ENCODE measurements around the gene S100A8. TPM values are rescaled to one million over a fixed set of nuclear protein-coding genes. Genes with fewer than 3 reads are reported as not detected.

S100A8 gene
- total RNA-seq, 3 donors from 2014 or later (not counting 1 experiment from before 2014, with no cell fraction given): 1.8 to 220 (median 75.8) TPM

DNA sequence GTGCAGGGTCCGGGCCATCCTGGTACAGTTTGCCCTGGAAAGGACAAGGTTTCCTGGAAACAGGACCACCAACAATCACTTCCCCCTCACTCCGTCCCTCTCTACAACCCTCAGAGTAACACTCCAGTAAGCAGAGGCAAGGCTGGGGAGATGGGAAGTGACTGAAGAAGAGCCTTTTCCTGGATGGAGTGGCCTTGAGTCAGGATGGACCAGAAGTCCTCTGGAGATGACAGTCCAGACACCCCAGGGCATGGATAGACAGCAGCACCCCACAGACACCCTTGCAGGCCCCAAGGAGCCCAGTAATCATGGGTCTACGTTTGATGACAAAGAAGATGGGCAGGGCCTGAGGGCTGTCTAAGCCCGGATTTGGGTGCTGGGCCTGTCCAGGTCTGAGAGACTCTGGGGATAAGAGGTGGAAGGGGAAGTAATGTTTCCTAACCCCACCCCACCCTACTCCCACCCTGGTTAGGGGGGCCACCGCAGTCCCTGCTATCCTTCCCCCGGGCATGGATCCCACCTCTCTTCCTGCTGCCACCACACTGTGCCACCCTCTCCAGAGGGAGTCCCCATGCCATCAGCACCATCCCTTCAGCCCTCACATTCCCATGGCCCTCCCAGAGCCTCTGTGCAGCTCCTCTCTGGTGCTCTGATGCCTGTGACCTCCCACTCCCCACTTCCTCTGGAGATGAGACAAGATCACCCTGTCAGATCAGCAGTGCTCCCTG is 7.2 kb upstream of the S100A8 start:
- TF ChIP-seq CTCF (IDR thresholded peaks at IDR 0.05): no peak
- H3K27ac ChIP-seq (ENCODE audit: low read length): no peak overlapping the region
- H3K4me3 Mint-ChIP-seq: no peak overlapping the region
- no peaks in the 10 kb centered on the region for H3K9me3 ChIP-seq (ENCODE audit: control insufficient read depth, insufficient read depth, low read length)
- H3K36me3 ChIP-seq (ENCODE audit: control insufficient read depth, insufficient read depth, low read length): no peaks in the 10 kb centered on the region
- no peaks in the 10 kb centered on the region for H3K36me3 Mint-ChIP-seq
- H3K4me3 ChIP-seq (ENCODE audit: low read length): no peak overlapping the region
- H3K27ac Mint-ChIP-seq: no peak overlapping the region
- H3K9me3 Mint-ChIP-seq: no peaks in the 10 kb centered on the region
- WGBS (ENCODE audit: insufficient coverage): 86% methylated on average over 4 of the region's 6 CpGs
- no peaks in the 10 kb centered on the region for H3K4me1 ChIP-seq (ENCODE audit: control insufficient read depth, insufficient read depth, low read length)
- H3K4me1 Mint-ChIP-seq: no peaks in the 10 kb centered on the region
- DNase-seq (no peak), ATAC-seq (no peak)
- intact Hi-C loops (cut with micrococcal nuclease): no loop called here
- H3K27me3 ChIP-seq (ENCODE audit: control insufficient read depth, insufficient read depth, low read length): no peaks in the 10 kb centered on the region
- peaks cover 10 to 16% of the 10 kb centered on the region in 2 donors for H3K27me3 Mint-ChIP-seq (ENCODE audit: low read depth in 2 of 2)

DNA sequence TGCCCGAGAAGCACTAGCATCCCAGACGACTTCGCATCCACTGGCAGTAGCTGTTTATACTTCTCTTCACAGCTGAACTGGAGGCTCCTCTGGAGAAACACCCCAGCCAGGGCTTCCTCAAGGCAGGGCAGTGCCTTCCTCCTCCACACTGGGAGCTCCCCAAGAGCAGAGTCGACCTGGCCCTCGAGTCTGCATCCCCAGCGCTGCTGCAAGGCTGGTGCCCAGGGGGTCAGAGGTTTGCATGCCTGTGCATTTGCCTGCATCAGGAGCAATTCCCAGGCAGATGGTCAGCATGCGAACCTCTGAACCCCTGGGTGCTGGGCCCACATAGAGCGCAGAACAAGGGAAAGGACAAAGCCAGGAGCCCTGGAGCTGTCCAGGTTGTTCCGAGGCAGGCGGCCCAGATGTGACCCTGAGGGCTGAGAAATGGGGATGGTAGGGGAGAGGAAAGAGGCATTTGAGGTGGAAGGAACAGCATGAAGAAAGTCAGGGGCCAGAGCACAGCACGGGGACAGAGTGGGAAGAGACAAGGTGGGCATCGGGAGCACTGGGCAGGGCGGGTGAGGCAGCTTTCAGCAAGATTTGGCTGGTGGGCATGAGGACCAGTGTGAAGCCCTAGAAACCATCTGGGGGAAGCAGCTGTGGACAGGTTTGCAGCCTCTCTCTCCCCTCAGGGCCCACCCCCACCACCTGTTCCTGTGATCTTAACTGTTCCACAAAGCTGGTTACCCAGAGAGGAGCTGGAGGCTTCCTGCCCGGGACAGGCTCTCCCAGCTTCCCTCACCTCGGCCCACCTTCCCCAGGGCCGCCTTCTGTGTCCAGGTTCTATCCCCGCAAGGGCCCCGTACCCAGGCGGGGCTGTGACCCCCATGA is 6.4 kb upstream of the S100A8 start:
- no peaks in the 10 kb centered on the region for H3K36me3 Mint-ChIP-seq
- Histone ChIP-seq H3K9me3 (ENCODE audit: control insufficient read depth, insufficient read depth, low read length) (no peaks in the 10 kb centered on the region), H3K4me1 (ENCODE audit: control insufficient read depth, insufficient read depth, low read length) (no peaks in the 10 kb centered on the region), H3K27ac (ENCODE audit: low read length) (no peak overlapping the region), H3K36me3 (ENCODE audit: control insufficient read depth, insufficient read depth, low read length) (no peaks in the 10 kb centered on the region), H3K27me3 (ENCODE audit: control insufficient read depth, insufficient read depth, low read length) (no peaks in the 10 kb centered on the region), H3K4me3 (ENCODE audit: low read length) (no peak overlapping the region)
- TF ChIP-seq CTCF (IDR thresholded peaks at IDR 0.05): no peak
- no peaks in the 10 kb centered on the region for H3K4me1 Mint-ChIP-seq
- no peaks in the 10 kb centered on the region for H3K9me3 Mint-ChIP-seq
- H3K27me3 Mint-ChIP-seq (ENCODE audit: low read depth in 2 of 2): peaks cover 12 to 16% of the 10 kb centered on the region in 2 donors
- intact Hi-C loops (cut with micrococcal nuclease): no loop called here
- no peak overlapping the region for H3K4me3 Mint-ChIP-seq
- DNase-seq: no peak
- no peak overlapping the region for H3K27ac Mint-ChIP-seq
- no peak for ATAC-seq
- 85% methylated on average over 19 of the region's 19 CpGs for WGBS (ENCODE audit: insufficient coverage)

GRCh38 chr1:153396461-153396860 is 5.6 kb upstream of the S100A8 start:
- no peak overlapping the region for H3K27ac ChIP-seq (ENCODE audit: low read length)
- TF ChIP-seq CTCF (IDR thresholded peaks at IDR 0.05): no peak
- no peaks in the 10 kb centered on the region for H3K36me3 Mint-ChIP-seq
- H3K4me3 ChIP-seq (ENCODE audit: low read length): no peak overlapping the region
- H3K4me1 ChIP-seq (ENCODE audit: control insufficient read depth, insufficient read depth, low read length): no peaks in the 10 kb centered on the region
- no peak for DNase-seq
- H3K36me3 ChIP-seq (ENCODE audit: control insufficient read depth, insufficient read depth, low read length): no peaks in the 10 kb centered on the region
- ATAC-seq: no peak
- intact Hi-C loops (cut with micrococcal nuclease): no loop called here
- H3K9me3 ChIP-seq (ENCODE audit: control insufficient read depth, insufficient read depth, low read length): no peaks in the 10 kb centered on the region
- no peaks in the 10 kb centered on the region for H3K27me3 ChIP-seq (ENCODE audit: control insufficient read depth, insufficient read depth, low read length)
- peaks cover 12 to 16% of the 10 kb centered on the region in 2 donors for H3K27me3 Mint-ChIP-seq (ENCODE audit: low read depth in 2 of 2)
- H3K4me3 Mint-ChIP-seq: no peak overlapping the region
- no peaks in the 10 kb centered on the region for H3K9me3 Mint-ChIP-seq
- H3K4me1 Mint-ChIP-seq: no peaks in the 10 kb centered on the region
- no peak overlapping the region for H3K27ac Mint-ChIP-seq
- 91% methylated on average over 6 of the region's 6 CpGs for WGBS (ENCODE audit: insufficient coverage)
